KBM-7 (cell line): ENCODE measurements around the gene MPO.

Experiments used
- DNase-seq: peaks from one replicate; pipeline ENCODE4 v3.0.0-alpha.2; 2015
- in situ Hi-C: fragments of 300-500 bp; cut with MboI; formaldehyde crosslinking; loops from 2 replicates; pipeline ENCODE4 v1.14.3; 2020; ENCODE audit warnings: low sequenced_read_pairs, low pct_unique_long_range_greater_than_20kb, mixed read lengths

The MPO gene

DNA sequence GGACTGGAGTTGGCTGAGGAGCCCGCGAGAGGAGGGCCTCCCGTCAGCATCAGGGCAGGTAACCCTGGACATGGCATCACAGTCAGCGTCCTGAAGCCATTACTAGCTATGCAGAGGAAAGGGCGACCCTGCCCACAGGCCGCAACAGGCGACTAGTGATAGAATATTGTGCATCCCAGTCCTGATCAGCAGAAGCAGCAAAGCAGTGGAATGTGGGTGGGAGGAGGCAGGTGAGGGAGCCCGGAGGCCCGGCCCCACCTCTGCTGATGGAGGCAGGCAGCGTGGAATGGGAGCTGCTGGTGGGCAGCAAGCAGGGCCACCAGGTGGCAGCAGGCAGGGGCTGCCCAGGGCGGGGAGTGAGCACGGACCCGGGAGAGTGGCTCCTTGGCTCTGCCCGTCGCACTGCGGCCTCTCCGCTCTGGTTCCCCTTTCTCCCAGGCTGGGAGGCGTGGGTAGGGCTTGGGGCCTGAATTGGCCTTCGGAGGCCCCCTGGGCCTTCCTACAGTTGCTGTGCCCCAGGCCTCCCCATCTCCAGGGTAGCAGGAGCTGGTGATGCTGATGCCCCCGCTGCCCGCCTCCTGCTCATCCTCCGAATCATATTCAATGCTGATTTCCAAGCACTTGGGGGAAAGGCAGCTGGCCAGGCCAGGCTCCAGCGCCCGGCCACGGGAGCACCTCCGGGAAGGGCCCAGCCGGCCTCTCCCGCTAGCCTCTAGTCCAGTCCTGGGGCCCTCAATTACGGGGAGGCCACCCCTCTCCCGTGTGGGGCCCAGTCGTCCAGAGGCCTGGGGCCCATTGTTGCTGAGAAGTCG, 27.6 kb upstream of the MPO start:
- in situ Hi-C loops = no loop called here
- no peak for DNase-seq

GRCh38 chr17:58307468-58308172, 26.9 kb upstream of the MPO start:
- DNase-seq = no peak
- in situ Hi-C loops = no loop called here

DNA sequence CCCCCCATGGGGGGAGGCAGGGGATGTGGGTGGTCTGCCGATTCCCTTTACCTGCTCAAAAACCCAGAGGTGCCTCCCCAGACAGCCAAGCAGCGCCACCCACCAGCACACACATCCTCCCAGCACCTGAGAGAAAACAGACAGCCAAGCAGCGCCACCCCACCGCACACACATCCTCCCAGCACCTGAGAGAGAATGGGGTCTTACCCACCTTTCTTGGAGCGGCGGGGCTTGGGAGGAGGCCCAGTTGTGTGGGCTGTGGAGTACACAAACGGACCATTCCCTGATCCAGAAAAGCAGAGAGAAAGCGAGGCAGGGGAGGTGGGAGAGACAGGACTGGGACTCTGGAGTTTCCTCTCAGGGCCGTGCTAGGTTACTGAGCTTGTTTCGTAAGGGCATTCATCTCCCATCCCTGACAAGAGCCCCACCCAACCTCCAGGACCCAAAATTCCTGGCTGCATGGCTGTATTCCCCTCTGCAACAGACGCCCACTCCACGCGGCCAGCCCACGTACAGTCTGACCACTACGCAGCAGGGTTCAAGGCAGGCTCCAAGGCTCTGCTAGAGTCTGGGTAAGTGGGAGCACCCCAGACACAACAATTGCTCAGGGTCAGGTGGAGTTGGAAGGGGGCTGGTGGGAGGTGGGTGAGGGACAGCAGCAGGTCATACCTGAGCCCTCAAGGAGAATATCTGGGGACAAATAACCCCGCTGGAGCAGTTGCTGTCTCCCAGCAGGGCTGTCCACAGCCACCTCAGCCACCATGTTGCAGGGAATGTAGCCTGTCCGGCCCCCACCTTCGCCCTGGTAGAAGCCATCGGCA, 25.6 kb upstream of the MPO start:
- in situ Hi-C loops = no loop called here
- no peak for DNase-seq

- in situ Hi-C loops = no loop called here
- no peak for DNase-seq
Observed at GRCh38 chr17:58305626-58306025, 24.9 kb upstream of the MPO start.

DNA sequence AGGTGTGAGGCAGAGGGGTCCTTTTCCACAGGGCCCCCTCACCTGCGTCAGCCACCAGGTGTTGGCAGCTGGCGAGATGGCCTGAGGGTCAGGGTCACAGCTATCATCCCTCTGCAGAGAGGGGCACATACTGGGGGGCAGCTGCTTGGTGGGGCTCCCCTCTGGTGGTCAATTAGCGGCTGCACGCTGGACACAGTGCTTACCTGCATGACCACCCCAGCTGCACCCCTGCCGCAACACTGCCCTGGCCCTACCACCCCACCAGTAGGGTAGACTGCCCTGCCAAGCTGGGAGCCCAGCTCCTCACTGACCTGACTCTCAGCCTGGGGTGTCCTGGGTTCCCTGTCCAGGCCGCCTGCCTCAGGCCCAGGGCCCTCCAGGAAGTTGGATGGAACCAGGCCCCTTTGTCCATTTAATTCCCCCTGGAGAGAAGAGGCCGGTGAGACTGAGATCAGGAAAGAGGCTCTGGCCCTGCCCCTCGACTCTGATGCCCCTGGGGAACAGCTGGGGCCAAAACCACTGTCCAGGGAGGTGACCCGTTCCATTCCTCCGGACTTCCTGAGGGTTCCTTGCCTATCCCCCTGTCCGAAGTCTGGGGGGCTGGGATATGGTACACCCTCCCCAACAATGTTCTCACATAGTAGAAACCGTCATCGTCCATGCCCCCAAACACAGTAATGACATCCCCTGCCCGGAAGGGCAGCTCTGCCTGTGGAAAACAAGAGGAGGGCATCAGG, 24.2 kb upstream of the MPO start:
- in situ Hi-C loops = no loop called here
- no peak for DNase-seq

- in situ Hi-C loops = no loop called here
- DNase-seq = peak; percentile 76
Observed at GRCh38 chr17:58303971-58304749, 23.4 kb upstream of the MPO start.

DNA sequence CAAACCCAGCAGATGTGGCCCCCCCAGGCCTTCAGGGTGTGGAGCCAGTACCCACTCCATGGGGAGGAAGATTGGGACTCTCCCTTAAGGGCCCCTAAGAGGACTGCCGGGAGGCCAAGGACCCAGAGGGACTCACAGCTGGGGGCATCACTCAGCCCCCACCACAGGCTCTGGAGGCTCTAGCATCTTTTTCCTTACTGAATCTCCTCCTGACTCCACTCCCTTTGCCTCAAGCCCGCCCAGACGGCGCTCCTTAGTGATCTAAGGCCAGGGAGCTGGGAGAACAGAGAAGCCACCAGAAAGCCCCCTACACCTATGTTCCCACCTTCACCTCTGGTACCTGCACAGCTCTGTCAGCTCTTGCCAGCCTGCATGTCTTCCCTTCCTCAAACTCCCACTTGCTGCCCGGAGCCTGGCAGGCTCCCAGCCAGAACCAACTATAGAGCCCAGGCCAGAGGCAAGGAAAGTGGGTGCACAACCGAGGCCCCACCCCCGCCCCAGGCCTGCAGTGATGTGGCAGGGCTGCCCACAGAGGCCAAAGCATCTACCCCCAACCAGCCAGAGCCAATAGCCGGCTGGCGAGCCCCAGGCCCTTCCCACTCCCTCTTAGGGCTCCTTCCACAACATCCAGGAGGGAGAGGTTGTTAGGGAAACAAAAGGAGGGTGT, 22.3 kb upstream of the MPO start:
- no peak for DNase-seq
- in situ Hi-C loops = no loop called here

GRCh38 chr17:58302171-58302918, 21.6 kb upstream of the MPO start:
- no peak for DNase-seq
- in situ Hi-C loops = no loop called here

DNA sequence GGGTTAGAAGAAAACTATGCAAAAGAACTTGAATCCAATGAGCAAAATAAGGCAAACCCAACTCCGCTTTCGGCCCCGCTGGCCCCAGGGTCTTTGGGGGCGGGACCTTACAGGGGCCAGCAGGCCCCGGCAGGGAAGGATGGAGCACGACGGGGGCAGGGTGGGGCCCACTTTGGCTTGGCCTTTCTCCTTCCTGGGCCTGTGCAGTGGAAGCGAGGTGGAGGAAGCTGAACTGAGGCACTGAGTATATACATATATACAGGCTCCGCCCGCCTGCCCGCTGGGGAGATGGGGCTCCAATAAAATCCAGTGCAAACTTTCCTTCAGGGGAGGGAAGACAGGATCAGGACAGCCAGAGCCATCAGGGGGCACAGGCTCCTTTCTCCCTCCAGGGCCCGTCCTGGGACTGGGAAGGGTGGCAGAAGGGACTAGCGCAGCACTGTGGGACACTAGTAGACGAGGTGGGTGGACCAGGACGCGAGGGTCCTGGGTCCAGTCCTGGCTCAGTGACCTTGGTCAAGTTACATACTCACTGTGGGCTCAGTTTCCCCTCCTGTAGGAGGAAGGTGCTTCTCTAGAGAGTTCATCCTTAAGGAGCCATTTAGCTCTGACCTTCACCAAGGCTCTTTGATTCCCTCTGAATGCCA, 20.9 kb upstream of the MPO start:
- no peak for DNase-seq
- in situ Hi-C loops = no loop called here

- DNase-seq = no peak
- in situ Hi-C loops = no loop called here
Observed at GRCh38 chr17:58300336-58300735, 19.6 kb upstream of the MPO start.

DNA sequence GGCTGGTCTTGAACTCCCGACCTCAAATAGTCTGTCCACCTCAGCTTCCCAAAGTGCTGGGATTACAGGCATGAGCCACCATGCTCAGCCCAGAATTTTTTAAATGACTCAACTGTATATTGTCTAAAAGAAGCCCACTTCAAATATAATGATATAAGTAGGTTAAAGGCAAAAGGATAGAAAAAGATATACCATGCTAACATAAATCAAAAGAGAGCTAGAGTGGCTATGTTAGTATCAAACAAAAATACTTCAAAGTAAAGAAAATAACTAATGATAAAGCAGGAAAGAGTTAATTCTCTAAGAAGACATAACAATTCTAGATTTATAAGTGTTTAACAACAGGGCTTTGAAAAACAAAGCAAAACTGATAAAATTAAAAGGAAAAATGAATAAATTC, 13.3 kb upstream of the MPO start:
- in situ Hi-C loops = no loop called here
- DNase-seq = no peak

GRCh38 chr17:58291246-58291645, 10.5 kb upstream of the MPO start:
- DNase-seq = no peak
- in situ Hi-C loops = no loop called here

DNA sequence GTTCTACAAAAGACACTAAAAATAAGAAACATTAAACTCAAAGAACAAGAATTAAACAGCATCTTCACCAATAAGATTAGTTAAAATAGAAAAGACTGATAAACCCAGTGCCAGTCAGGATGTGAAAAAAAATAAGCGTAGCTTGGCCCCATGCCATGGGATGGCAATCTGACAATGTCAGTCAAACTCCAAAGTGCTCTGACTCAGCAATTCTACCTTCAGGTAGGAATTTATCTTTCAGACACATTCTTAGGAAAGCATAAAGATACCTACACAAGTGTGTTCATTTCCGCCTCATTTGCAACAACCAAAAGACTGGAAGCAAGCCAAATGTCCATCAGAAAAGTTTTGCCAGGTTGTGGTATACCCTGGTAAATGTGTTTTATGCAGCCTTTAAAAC, 9.1 kb upstream of the MPO start:
- in situ Hi-C loops = no loop called here
- peak; percentile 61 for DNase-seq

- in situ Hi-C loops = no loop called here
- DNase-seq = no peak
Observed at GRCh38 chr17:58285422-58285810, 4.7 kb upstream of the MPO start.

- peak; percentile 93 for DNase-seq
- in situ Hi-C loops = no loop called here
Observed at GRCh38 chr17:58284613-58285421, 4.1 kb upstream of the MPO start.
